ENCODE data around the gene WAS. TPM values are rescaled to one million over a fixed set of nuclear protein-coding genes. Genes with fewer than 3 reads are reported as not detected.

The WAS gene
- total and polyA plus RNA-seq, 2 of the 8 experiments (the other 6 are each of a cell fraction or from before 2014, with no cell fraction given), result 0.63 to 0.65 TPM

DNA sequence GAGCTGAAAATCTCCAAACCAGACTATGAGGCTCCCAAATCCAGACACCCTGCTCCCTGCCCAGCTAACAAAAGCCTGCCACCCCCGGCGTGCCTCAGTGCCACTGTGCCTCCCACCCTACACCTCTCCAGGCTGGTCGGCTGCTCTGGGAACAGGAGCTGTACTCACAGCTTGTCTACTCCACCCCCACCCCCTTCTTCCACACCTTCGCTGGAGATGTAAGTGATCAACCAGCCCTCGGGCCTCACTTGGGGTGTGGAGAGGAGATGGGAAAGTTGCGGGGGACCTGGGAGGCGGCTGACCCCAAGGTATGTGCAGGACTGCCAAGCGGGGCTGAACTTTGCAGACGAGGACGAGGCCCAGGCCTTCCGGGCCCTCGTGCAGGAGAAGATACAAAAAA lies 1.8 kb downstream of the WAS start:
- Histone ChIP-seq H4K20me1 (replicated peaks in 1 of 2; ENCODE audit: control insufficient read depth in 1 of 2, insufficient read depth in 2 of 2, low read length in 2 of 2) (no peaks in the 10 kb centered on the region), H3K23me2 (ENCODE audit: low read depth, low read length) (no peaks in the 10 kb centered on the region; the same call in 1 of the 2 replicates), H3K27ac (ENCODE audit: low read depth, low read length) (no peak overlapping the region), H3K14ac (ENCODE audit: insufficient read length) (no peak overlapping the region), H2BK15ac (ENCODE audit: low read length) (no peak overlapping the region), H2BK20ac (ENCODE audit: low read length) (no peak overlapping the region), H3K4me1 (replicated peaks in 1 of 4; ENCODE audit: control insufficient read depth in 3 of 4, insufficient read depth in 4 of 4, low read length in 3 of 4) (0 out of 7 replicates have a peak, but pooled peaks cover 0 to 3% (median 0%) of the 10 kb centered on the region in 4 experiments), H3K9ac (replicated peaks in 1 of 4; ENCODE audit: extremely low read depth in 1 of 4, low read depth in 3 of 4, low read length in 3 of 4) (no peak overlapping the region), H3K79me1 (ENCODE audit: low read depth, low read length) (no peaks in the 10 kb centered on the region), H3K79me2 (ENCODE audit: control insufficient read depth in 1 of 2, insufficient read depth in 2 of 2, low read length in 2 of 2) (no peaks in the 10 kb centered on the region), H2BK120ac (replicated peaks; ENCODE audit: low read depth, low read length) (no peak overlapping the region), H2BK5ac (ENCODE audit: low read depth, low read length) (no peak overlapping the region), H3K4me2 (ENCODE audit: insufficient read depth in 1 of 2, low read depth in 2 of 2, low read length in 2 of 2) (no peak overlapping the region), H4K8ac (ENCODE audit: extremely low read depth, insufficient read depth, low read length) (peak overlapping the region; percentile 25; the same call in 1 of the 2 replicates), H4K91ac (replicated peaks; ENCODE audit: insufficient read length, low read length) (no peak overlapping the region), H3K18ac (ENCODE audit: extremely low read depth, low read length) (no peak overlapping the region), H4K5ac (ENCODE audit: insufficient read length, low read depth, low read length) (no peak overlapping the region), H3K4me3 (ENCODE audit: extremely low read depth in 1 of 4, insufficient read depth in 2 of 4, low read depth in 3 of 4, low read length in 4 of 4) (no peak overlapping the region), H3K9me3 (ENCODE audit: insufficient read depth in 2 of 2, low read depth in 1 of 2, low read length in 1 of 2) (no peaks in the 10 kb centered on the region), H2AFZ (ENCODE audit: low read length) (no peak overlapping the region), H3K23ac (ENCODE audit: insufficient read length) (no peak overlapping the region), H3K36me3 (ENCODE audit: control insufficient read depth in 2 of 4, insufficient read depth in 4 of 4, low read length in 3 of 4) (no peaks in the 10 kb centered on the region), H3K56ac (replicated peaks; ENCODE audit: insufficient read length, low read depth, low read length) (no peak overlapping the region), H2BK12ac (ENCODE audit: low read depth, low read length) (no peak overlapping the region), H3K4ac (replicated peaks; ENCODE audit: insufficient read length, low read depth, low read length) (no peak overlapping the region), H2AK5ac (ENCODE audit: low read depth, low read length) (no peak overlapping the region), H3K27me3 (replicated peaks in 1 of 4; ENCODE audit: control insufficient read depth in 3 of 4, extremely low read depth in 1 of 4, insufficient read depth in 3 of 4, low read length in 3 of 4) (no peaks in the 10 kb centered on the region)
- CTCF ChIA-PET (ENCODE audit: partially characterized antibody), result no interaction called here
- FAIRE-seq (no peak), DNase-seq (ENCODE audit: low read depth in 1 of 2, low spot score in 2 of 2) (no peak)
- TF ChIP-seq HDAC6 (IDR thresholded peaks at IDR 0.05; ENCODE audit: low read depth, low read length) (no peak), SUZ12 (IDR thresholded peaks at IDR 0.05; ENCODE audit: low read length) (no peak), SP2 (IDR thresholded peaks at IDR 0.05; ENCODE audit: low read length) (no peak)
- WGBS, 2 experiments (ENCODE audit: extremely low coverage in 1 of 2, insufficient coverage in 1 of 2, insufficient read length in 1 of 2, insufficient replicate concordance in 2 of 2, low coverage in 1 of 2, low lambda C conversion rate in 2 of 2, missing lambda C conversion rate in 1 of 2), result 89% methylated on average over 4 of the region's 12 CpGs; no CpG with 5 or more reads in 1 of the 2 experiments
- POLR2A ChIA-PET (ENCODE audit: partially characterized antibody), result no interaction called here

All from H1 (cell line).